HL-60 (cell line): Measurements from ENCODE around the gene FHAD1.

Source experiments
- CTCF ChIP-seq: IDR thresholded peaks from one replicate; pipeline ENCODE4 v1.5.1; 2011; ENCODE audit warnings: low read length, control low read depth, inconsistent platforms; ENCODE audit not compliant: insufficient read depth
- GABPA ChIP-seq: IDR thresholded peaks from 2 replicates; pipeline ENCODE4 v1.6.1; 2012; ENCODE audit warnings: low read depth

GRCh38 chr1:15370781-15371520 lies 123.9 kb downstream of the FHAD1 start:
- no peak for TF ChIP-seq CTCF
- no peak for TF ChIP-seq GABPA
